GM15510 (cell line): Measurements from ENCODE around the gene USP47.

ENCODE experiments used
- POLR2A ChIP-seq: IDR thresholded peaks from 3 replicates; pipeline ENCODE4 v1.6.1; 2011; ENCODE audit warnings: borderline replicate concordance; ENCODE audit not compliant: insufficient read length; ENCODE audit errors: extremely low read depth

Gene USP47

DNA sequence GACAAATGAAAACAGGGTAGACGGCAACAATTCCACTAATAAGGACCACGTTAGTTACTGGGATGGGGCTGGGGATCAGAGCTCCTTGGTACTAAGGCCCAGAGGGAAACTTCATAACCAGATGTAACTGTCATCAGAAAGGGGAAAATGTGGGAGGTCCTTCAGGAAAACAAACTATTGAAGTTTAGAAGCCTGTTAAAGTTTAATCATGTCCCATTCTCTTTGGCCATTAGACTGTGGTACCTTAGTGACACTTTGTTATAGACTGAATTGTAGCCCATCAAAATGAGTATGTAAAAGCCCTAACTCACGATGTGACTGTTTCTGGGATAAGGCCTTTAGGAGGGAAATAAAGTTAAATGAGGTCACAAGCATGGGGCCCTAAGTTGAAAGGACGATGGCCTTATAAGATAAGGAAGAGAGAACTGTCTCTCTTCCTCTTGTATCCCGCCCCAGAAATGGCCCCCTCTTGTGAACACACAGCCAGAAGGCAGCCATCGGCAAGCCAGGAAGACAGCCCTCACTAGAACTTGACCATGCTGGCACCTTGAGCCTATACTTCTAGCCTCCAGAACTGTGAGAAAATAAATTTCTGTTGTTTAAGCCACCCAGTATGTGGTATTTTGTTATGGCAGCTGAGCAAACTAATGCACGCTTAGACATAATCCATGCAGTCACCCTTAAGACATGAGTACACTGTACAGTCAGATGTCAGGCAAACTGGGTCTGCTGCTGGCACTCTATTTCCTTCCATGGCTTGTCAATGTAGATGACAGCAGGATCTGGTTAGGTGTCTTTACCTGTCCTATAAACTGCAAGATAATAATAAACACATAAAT, 26.9 kb upstream of the USP47 start:
- TF ChIP-seq POLR2A: no peak

DNA sequence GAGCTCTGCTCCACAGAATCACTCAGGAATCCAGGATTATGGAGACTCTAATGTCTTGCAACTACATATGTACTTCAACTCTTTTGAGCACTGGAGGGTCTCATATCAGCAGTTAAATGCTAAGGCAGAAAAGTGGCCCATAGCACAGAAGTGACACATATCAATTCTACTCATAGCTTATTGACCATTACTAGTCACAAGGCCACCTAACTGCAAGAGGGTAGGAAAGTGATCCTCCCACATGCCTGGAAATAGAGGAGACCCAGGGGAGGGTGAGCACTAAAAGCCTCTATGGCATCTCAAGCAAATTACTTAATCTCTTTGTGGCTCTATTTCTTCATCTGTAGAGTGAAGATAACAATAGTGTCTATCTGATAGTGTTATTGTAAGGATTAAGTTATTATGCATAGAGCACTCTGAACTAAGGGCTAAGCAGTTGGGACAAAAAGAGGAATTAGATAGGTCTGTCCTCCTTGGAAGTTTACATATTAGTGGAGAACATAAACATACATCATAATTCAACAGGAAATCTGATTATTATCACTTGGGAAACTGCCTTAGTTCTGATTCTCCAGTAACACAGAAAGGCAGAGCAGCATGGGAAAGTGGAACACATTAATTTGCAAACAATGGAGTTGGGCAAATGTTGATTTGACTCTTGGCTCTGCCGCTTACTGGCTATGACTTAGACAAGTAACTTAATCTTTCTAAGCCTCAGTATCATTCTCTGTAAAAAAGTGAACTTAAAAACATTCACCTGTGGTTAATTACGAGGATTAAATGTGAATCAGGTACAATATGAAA, 25.1 kb upstream of the USP47 start:
- no peak for TF ChIP-seq POLR2A

DNA sequence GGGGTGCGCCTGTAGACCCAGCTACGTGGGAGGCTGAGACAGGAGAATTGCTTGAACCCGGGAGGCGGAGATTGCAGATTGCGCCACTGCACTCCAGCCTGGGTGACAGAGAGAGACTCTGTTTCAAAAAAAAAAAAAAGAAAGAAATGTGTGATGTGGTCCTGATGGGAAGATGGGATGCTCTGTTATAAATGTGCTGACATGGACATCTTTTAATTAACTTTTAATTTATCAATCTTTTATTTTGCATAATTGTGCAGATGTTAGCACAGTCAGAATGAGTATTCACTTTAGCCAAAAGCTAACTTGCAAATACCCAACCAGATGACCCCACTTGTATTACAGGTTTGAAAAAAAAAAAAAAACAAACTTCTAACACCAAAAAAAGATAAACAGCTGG, 23.8 kb upstream of the USP47 start:
- no peak for TF ChIP-seq POLR2A

DNA sequence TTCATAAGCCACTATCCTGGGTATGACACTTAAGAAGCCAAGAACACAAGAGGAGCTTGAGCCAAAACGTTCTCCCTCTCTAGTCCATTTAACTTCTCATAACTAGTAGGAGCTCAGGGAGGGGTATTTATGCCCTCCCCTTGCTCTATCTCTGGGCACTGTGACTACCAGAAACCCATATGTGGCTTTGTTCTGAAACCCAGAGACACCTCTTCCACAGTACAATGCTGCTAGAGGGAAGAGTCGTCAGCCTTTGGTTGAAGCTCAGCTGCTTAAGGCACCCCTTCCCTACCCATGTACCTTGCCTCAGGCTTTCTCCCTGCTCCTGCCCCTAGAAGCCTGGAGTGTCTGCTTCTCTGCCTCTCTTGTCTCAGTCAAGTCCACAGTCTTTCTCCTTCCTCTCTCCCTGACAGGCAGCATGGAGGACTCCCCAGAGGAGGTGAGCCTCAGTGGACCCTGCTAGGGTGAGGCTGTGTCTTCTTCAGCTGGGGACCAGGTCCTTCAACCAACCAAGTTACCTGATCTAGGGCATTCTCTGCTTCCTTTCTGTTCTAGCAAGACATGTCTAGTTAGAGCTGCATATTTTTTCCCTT, 23.1 kb upstream of the USP47 start:
- no peak for TF ChIP-seq POLR2A

DNA sequence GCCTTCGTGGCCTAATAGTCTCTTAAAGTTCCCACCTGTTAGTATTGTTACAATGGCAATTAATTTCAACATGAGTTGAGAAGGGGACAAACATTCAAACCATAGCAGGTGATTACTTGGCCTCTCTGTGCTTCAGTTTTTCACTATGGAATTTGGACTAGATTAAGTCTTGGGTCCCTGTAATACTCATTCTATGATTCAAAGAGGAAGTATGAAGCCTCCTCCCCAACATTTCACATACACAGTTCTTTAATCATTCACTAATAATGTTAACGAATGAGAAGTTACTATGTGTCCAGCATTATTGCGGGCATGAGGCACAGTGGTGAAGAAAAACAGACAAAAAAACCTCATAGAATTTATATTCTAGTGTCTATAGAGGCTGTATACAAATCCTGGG, 19.9 kb upstream of the USP47 start:
- no peak for TF ChIP-seq POLR2A

DNA sequence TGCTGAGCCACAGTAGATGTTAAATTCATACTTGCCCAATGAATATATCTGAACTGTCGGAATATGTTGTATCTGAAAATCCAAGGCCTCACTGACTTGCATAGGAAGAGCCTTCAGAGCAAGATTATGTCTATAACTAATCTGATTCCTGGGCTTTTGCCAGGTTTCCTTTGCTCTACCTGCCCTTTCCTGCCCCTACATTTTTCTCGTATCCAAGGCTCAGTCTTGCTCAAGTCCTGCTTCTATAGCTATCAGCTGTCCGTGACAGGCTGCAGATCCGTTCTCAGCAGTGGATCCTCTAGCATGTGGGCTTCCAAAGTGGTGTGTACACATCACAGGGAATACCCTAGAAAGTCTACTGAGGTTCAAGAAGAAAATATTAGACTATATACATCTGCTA, 18.8 kb upstream of the USP47 start:
- TF ChIP-seq POLR2A: no peak

DNA sequence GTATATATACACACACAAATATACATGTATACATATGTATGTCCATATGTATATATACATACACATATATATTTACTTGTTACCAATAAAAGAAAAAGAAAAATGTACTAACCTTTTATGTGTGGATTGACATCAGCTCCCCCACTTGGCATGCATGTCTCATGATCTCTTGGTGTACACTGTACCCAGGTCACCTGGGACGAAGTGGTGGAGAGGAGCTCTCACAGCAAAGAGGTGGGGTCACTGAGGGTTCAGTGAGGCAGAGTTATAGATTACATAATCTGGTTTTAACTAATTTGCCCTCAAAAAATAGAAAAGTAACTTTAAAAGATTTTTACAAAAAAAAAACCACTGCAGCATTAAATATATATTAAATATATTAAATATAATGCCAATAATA, 15.5 kb upstream of the USP47 start:
- no peak for TF ChIP-seq POLR2A

DNA sequence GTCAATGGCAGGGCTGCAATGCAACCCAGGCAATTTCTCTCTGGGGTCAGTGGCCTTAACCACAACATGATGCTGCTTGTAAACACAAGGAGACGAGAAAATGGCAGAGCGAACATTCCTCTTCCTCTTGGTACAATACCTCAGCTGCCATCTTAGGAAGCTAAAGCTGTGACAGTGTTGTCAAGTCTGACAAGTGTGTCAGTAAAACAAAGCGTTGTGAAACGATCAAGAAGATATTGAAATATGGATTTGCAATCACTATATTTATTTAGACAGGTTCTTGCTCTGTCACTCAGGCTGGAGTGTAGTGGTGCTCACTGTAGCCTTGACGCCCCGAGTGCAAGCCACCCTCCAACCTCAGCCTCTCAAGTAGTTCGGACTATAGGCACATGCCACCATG, 14.5 kb upstream of the USP47 start:
- no peak for TF ChIP-seq POLR2A

DNA sequence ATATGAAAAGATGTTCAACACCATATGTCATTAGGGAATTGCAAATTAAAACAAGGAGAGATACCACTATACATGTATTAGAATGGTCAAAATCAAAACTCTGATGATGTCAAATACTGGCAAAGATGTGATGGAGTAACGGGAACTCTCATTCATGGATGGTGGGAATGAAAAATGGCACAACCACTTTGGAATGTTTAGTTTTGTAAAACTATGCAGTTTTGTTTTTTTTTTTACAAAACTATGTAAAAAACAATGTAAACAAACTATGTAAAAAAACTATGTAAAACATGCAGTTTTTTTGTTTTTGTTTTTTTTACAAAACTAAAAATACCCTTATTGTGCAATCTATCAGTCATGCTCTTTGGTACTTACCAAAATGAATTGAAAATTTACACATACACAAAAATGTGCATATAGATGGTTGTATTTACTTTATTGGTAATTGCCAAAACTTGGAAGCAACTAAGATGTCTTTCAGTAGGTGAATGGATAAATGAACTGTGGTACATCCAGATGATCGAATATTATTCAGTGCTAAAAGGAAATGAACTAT, 5.0 kb upstream of the USP47 start:
- no peak for TF ChIP-seq POLR2A

DNA sequence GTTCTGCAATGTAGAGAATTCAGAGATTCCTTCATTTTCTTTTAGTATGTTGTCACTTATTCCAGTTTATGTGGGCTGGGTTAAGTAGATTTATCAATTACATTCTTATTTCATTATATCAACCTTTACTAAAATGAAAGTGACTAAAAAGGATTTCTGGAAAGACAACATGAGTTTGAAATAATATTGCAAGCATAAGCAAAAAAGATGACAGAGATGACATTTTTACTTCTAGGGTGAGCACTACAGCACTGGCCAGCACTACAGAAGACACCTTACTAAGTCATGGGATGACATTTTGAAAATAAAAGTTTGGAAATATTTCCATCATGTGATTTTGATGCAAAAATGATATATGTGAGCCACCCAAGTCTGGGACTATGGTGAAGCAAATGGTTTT, 2.1 kb upstream of the USP47 start:
- no peak for TF ChIP-seq POLR2A

DNA sequence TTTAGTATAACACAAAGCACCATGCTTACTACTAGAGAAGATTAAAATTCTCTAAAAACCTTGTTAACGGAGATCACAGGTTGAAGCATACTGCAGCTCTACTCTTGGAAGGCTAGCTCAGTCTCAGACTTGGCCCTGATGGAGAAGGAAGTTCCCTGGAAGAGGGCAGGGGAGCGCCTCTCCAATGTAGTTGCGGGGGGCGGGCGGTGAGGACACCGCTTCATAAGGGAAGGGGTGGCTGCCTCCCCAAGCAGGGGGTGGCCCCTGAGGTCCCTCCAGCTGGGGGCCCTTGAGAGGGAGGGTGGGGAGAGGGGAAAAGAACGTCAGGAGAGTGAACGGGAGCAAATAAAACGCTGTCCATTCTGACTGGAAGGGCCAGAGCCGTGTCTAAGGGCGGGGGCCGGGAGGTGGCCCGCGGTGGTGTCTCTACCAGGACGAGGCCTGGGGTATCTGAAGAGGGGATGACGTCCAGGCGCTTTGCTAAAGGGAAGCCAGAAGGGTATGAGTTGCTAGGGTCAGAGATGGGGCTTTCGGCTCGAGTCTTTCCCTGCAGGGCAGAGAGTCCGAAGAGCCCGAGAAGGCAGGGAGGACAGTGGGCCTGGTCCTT, 553 bp upstream of the USP47 start:
- no peak for TF ChIP-seq POLR2A

DNA sequence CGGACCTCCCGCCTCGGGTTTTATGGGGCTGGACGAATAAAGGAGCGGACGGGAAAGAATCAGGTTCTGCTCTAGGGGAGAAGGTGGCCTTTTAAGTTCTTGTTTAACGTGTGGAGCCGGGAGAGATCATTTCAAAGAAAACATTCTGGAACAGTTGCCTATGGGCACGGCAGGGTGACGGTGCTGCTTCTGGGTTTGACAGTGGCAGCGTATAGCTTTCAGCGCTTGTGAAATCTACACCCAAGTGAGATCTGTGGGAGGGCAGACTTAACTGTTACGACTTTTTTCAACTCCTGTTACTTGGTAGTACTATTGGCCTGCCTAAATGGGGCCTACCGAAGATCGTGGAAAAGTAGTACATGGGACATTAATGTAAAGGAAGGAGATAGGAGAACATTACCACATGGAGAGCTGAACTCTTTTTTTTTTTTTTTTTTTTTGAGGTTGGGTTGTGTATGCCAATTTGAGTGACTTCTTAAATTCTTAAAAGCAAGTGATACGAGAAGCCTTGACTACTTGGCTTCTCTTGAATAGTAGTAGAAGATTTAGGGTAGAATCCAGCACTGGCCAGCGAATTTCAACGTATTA, 743 bp downstream of the USP47 start:
- TF ChIP-seq POLR2A: peak; percentile 52

DNA sequence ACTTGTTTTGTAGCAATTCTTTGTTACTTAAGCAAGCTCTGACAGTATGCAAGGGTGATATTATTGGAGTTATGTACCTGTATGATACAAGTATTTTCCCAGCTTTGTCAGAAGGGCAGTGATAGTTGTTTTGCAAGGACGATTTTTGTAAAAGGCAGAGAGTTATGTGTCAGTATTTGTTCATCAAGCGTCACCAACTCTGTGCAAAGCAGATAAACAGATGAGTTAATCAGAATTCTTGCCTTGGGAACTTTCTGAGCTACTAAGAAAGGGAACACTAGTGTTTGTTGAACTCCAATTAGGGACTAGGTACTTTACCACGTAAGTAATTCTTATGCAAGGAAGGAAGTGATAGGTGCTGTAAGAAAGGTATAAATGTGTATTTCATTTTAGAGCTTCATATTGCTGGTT, 1.4 kb downstream of the USP47 start:
- TF ChIP-seq POLR2A: no peak

DNA sequence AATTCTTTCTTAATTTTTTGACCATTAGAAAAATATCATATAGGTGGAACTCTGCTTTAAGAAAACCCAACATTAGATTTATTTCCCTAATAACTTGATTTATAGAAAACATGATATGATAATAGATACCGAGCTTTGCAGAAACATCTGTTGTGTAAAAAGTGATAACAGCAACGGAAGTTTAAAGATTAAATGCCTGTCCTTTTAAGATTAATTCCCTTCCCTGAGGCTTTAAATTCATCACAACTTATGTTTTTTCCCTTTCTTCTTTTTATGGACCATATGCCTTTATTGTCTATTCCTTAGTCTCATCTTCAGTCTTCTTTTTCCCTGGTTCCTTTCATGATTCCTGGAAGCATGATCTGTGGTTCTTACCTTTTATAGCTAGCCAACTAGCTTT, 1.9 kb downstream of the USP47 start:
- TF ChIP-seq POLR2A: no peak

DNA sequence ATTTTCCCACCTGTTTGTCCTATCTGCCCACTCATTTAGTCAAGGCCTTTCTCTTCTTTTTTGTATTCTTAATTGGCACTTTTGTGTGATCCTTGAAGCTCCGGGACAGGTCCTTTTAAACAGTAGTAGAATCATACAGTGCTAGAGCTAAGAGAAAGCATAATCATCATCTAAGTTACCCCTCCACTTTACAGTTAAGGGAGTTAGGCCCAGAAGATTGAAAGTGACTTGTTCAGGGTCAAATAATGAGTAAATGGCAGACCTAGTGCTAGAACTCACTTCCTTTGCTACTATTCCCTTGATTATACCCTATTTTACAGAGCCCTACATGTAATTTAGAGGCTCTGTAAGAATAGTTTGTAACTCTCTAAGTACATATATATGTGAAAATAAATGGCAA, 2.5 kb downstream of the USP47 start:
- TF ChIP-seq POLR2A: no peak

DNA sequence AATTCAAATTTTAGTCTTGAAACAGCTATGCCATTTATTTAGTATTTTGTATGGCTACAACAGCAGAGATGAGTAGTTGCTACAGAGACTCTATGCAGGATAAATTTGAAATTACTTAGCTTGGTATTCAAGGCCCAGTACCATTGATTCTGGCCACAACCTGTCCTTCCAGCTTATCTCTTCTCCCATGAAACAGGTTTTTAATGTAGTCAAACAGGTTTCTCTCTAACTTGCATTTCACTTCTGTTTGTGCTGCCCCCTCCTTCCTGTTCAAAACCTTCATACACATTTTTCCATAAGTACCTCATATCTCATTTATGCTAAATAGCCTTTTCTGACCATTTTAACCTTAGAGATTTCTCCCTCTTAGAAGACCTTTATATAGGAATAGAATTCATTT, 3.3 kb downstream of the USP47 start:
- no peak for TF ChIP-seq POLR2A

DNA sequence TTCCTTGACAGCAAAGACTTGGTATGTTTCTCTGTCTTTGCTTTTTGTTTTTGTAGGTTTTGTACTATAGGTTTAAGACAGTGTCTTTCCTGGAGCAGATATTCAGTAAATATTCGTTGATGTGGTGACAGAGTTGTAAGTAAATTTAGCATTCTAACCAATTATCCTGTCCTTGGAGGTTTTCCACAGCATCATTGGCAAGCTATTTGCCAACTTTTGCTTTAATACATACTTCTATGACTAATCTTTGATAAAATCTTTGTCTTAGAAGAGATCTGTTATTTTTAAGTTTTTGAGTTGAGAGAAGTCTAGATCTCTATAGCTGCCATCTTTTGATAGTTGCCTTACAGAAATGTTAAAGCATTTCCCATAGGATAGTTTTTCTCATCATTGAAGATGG, 3.8 kb downstream of the USP47 start:
- TF ChIP-seq POLR2A: no peak
